ENCODE measurements around the gene INPP4B.

The INPP4B gene

GRCh38 chr4:142191901-142192300 is 654.2 kb downstream of the INPP4B start:
- DNase-seq (ENCODE audit: low read depth), result no peak
- TF ChIP-seq POLR2A (IDR thresholded peaks at IDR 0.05; ENCODE audit: extremely low read depth, insufficient read length) (no peak), MYC (IDR thresholded peaks at IDR 0.05; ENCODE audit: low read depth, low read length) (no peak), CTCF (IDR thresholded peaks at IDR 0.05; ENCODE audit: low read depth, low read length) (no peak)
- TF ChIP-seq, protein P1, sequence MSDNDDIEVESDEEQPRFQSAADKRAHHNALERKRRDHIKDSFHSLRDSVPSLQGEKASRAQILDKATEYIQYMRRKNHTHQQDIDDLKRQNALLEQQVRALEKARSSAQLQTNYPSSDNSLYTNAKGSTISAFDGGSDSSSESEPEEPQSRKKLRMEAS (IDR thresholded peaks at IDR 0.05; ENCODE audit: low read depth, low read length), result no peak
- H3K4me3 ChIP-seq (ENCODE audit: low read depth, low read length), result no peak overlapping the region

- DNase-seq (ENCODE audit: low read depth), result no peak
- TF ChIP-seq MYC (IDR thresholded peaks at IDR 0.05; ENCODE audit: low read depth, low read length), result no peak
- no peak for TF ChIP-seq POLR2A (IDR thresholded peaks at IDR 0.05; ENCODE audit: extremely low read depth, insufficient read length)
- TF ChIP-seq, protein P1 (IDR thresholded peaks at IDR 0.05; ENCODE audit: low read depth, low read length), result no peak
- no peak for TF ChIP-seq CTCF (IDR thresholded peaks at IDR 0.05; ENCODE audit: low read depth, low read length)
- no peak overlapping the region for H3K4me3 ChIP-seq (ENCODE audit: low read depth, low read length)
These were observed 665.1 kb downstream of the INPP4B start for GRCh38 chr4:142181021-142181420.

DNA sequence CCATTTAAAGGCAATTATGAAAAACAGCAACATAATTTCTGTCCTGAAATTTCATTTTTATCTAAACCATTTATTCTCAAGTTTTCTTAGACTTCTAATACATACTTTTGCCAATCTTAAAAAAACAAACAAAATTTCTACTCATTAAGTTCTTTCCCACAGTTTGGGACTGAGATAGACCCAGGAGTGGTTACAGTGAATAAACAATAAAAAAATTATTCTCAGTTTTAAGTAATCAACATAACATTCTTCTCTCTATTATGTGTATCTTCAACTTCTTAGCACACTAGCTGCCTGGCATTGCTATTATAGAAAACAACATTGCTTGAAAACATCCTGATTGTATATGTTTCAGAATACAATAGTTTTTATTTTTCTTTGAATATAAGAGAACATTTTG is 676.9 kb downstream of the INPP4B start:
- no peak for DNase-seq (ENCODE audit: low read depth)
- H3K4me3 ChIP-seq (ENCODE audit: low read depth, low read length), result no peak overlapping the region
- TF ChIP-seq, protein P1 (IDR thresholded peaks at IDR 0.05; ENCODE audit: low read depth, low read length), result no peak
- no peak for TF ChIP-seq POLR2A (IDR thresholded peaks at IDR 0.05; ENCODE audit: extremely low read depth, insufficient read length)
- TF ChIP-seq CTCF (IDR thresholded peaks at IDR 0.05; ENCODE audit: low read depth, low read length), result no peak

DNA sequence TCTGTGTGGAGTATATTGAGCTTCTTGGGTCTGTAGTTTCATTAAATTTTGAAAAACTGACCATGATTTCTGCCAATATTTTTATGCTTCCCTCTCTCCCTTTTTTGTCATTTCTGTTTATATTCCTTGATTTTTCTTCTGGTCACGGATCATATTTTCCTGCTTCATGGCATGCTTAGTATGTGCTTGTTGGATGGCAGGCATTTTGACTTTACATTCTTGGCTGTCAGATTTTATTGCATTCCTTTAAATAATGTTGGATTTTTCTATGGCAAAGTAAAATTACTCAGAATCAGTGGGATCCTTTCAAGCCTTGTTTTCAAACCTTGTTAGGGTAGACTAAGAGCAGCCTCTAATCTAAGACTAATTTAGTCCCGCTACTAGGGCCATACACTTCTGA is 677.9 kb downstream of the INPP4B start:
- H3K4me3 ChIP-seq (ENCODE audit: low read depth, low read length), result no peak overlapping the region
- TF ChIP-seq, protein P1 (IDR thresholded peaks at IDR 0.05; ENCODE audit: low read depth, low read length), result no peak
- TF ChIP-seq POLR2A (IDR thresholded peaks at IDR 0.05; ENCODE audit: extremely low read depth, insufficient read length) (no peak), MYC (IDR thresholded peaks at IDR 0.05; ENCODE audit: low read depth, low read length) (no peak), CTCF (IDR thresholded peaks at IDR 0.05; ENCODE audit: low read depth, low read length) (no peak)

DNA sequence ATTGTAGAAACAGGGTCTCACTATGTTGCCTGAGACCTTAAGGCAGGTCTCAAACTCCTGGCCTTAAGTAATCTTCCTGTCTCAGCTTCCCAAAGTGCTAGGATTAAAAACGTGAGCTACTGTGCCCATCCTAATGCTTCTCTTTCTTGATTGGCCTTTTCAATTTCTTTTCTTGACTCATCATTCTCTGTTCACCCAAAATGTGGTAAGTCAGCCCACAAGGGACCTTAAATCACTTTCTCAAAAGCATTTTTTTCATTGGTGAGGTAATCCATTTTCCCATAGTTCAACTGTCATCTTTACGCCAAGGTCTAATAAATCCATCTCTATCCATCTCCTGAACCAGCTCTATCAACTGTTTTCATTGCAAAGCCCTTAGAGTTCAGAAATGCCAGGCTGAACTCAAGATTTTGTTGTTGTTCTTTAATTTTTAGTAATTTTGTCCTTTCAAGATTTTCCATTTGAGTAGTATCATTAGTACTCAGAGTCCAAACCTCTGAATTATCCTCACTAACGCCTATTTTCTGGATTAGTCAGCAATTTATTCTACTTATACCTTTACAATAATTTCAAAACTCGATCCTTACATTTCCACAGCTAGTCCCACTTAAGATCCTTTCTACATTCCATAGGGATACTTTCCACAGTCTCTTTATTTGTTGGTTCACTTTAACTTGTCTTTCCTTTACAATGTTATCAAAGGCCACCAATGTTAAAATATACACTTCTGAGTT is 681.2 kb downstream of the INPP4B start:
- no peak overlapping the region for H3K4me3 ChIP-seq (ENCODE audit: low read depth, low read length)
- DNase-seq (ENCODE audit: low read depth), result no peak
- no peak for TF ChIP-seq POLR2A (IDR thresholded peaks at IDR 0.05; ENCODE audit: extremely low read depth, insufficient read length)
- TF ChIP-seq, protein P1 (IDR thresholded peaks at IDR 0.05; ENCODE audit: low read depth, low read length), result no peak
- no peak for TF ChIP-seq MYC (IDR thresholded peaks at IDR 0.05; ENCODE audit: low read depth, low read length)
- TF ChIP-seq CTCF (IDR thresholded peaks at IDR 0.05; ENCODE audit: low read depth, low read length), result no peak

More for the DNA sequence above, 677.9 kb downstream of the INPP4B start:
- no peak for DNase-seq (ENCODE audit: low read depth)

Data from NB4 (cell line).